Measurements from ENCODE around the gene MUC3A. TPM values are rescaled to one million over a fixed set of nuclear protein-coding genes. Genes with fewer than 3 reads are reported as not detected.
A peak's percentile ranks its signal among the peaks of the same experiment; 100 is the strongest.

MUC3A gene
- total RNA-seq, 1 donor from 2014 or later: not detected

DNA sequence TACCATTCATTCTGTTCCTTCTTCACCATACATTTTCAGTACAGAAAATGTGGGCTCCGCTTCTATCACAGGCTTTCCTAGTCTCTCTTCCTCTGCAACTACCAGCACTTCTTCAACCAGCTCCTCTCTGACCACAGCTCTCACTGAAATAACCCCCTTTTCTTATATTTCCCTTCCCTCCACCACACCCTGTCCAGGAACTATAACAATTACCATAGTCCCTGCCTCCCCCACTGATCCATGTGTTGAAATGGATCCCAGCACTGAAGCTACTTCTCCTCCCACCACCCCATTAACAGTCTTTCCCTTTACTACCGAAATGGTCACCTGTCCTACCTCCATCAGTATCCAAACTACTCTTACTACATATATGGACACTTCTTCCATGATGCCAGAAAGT, 10.6 kb downstream of the MUC3A start:
- Histone ChIP-seq H3K36me3 (ENCODE audit: control insufficient read depth in 3 of 3, insufficient read depth in 3 of 3, low read length in 3 of 3) (no peaks in the 10 kb centered on the region), H3K9ac (ENCODE audit: low read depth in 1 of 3, low read length in 3 of 3) (no peak overlapping the region), H3K27ac (ENCODE audit: low read depth, low read length) (no peak overlapping the region), H3K4me3 (ENCODE audit: low read length in 3 of 3) (no peak overlapping the region), H3K27me3 (ENCODE audit: control insufficient read depth in 3 of 3, insufficient read depth in 3 of 3, low read length in 3 of 3) (peaks cover 43 to 71% (median 50%) of the 10 kb centered on the region in 3 donors), H3K4me1 (ENCODE audit: control insufficient read depth in 3 of 3, insufficient read depth in 3 of 3, low read length in 3 of 3) (no peaks in the 10 kb centered on the region), H3K9me3 (ENCODE audit: control insufficient read depth in 3 of 3, low read length in 3 of 3) (peaks cover 0 to 13% (median 6%) of the 10 kb centered on the region in 3 donors)

DNA sequence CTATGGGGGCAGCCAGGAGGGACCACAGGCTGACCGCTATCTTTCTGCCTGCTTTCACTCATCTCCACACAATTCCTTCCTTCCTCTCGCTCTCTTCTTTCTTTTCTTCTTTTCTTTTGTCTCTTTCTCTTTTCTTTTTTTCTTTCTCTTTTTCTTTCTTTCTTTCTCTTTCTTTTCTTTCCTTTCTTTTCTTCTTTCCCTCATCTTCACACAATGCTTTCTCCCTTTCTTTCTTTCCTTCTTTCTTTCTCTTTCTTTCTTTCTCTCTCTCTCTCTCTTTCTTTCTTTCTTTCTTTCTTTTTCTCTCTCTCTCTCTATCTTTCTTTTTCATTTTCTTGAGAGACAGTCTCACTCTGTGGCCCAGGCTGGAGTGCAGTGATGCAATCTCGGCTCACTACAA, 13.2 kb downstream of the MUC3A start:
- Histone ChIP-seq H3K4me3 (ENCODE audit: low read length in 3 of 3) (no peak overlapping the region), H3K4me1 (ENCODE audit: control insufficient read depth in 3 of 3, insufficient read depth in 3 of 3, low read length in 3 of 3) (peaks cover 2 to 15% (median 13%) of the 10 kb centered on the region in 3 donors), H3K27me3 (ENCODE audit: control insufficient read depth in 3 of 3, insufficient read depth in 3 of 3, low read length in 3 of 3) (peaks cover 62 to 86% (median 75%) of the 10 kb centered on the region in 3 donors), H3K9ac (ENCODE audit: low read depth in 1 of 3, low read length in 3 of 3) (no peak overlapping the region), H3K36me3 (ENCODE audit: control insufficient read depth in 3 of 3, insufficient read depth in 3 of 3, low read length in 3 of 3) (no peaks in the 10 kb centered on the region), H3K9me3 (ENCODE audit: control insufficient read depth in 3 of 3, low read length in 3 of 3) (peaks cover 0 to 9% (median 6%) of the 10 kb centered on the region in 3 donors), H3K27ac (ENCODE audit: low read depth, low read length) (no peak overlapping the region)

DNA sequence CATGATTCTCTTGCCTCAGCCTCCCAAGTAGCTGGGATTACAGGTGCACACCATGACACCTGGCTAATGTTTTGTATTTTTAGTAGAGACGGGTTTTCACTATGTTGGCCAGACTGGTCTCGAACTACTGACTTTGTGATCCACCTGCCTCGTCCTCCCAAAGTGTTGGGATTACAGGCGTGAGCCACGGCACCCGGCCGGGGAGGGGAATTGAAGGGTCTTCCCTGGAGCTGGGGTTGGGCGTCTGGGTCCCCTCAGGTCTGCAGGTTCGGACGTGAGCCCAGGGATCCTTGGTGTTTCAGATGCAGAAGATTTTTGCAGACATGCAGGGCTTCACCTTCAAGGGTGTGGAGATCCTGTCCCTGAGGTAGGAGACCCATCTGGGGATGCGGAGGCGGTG, 14.1 kb downstream of the MUC3A start:
- H3K9me3 ChIP-seq (ENCODE audit: control insufficient read depth in 3 of 3, low read length in 3 of 3): peaks cover 0 to under 1% (median 0%) of the 10 kb centered on the region in 3 donors
- no peaks in the 10 kb centered on the region for H3K36me3 ChIP-seq (ENCODE audit: control insufficient read depth in 3 of 3, insufficient read depth in 3 of 3, low read length in 3 of 3)
- no peak overlapping the region for H3K27ac ChIP-seq (ENCODE audit: low read depth, low read length)
- no peak overlapping the region for H3K9ac ChIP-seq (ENCODE audit: low read depth in 1 of 3, low read length in 3 of 3)
- H3K27me3 ChIP-seq (ENCODE audit: control insufficient read depth in 3 of 3, insufficient read depth in 3 of 3, low read length in 3 of 3): peaks cover 67 to 85% (median 80%) of the 10 kb centered on the region in 3 donors
- H3K4me3 ChIP-seq (ENCODE audit: low read length in 3 of 3): no peak overlapping the region
- peaks cover 2 to 15% (median 13%) of the 10 kb centered on the region in 3 donors for H3K4me1 ChIP-seq (ENCODE audit: control insufficient read depth in 3 of 3, insufficient read depth in 3 of 3, low read length in 3 of 3)

DNA sequence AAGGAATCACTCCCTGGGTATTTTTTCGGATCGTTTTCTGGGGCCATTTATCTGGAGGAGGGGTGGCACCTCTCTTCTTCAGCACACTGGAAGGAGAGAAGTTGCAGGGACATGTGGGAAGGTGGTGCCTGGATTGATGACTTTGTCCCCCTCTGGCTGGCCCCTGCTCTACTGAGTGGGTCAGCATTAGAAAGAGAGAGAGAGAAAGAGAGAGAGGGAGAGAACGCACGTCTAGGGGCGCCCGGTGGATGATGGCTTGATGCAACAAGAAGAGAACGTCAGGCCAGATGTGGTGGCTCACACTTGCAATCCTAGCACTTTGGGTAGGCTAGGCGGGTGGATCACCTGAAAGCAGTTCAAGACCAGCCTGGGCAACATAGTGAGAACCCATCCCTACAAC, 14.5 kb downstream of the MUC3A start:
- Histone ChIP-seq H3K9me3 (ENCODE audit: control insufficient read depth in 3 of 3, low read length in 3 of 3) (no peaks in the 10 kb centered on the region), H3K36me3 (ENCODE audit: control insufficient read depth in 3 of 3, insufficient read depth in 3 of 3, low read length in 3 of 3) (no peaks in the 10 kb centered on the region), H3K27me3 (ENCODE audit: control insufficient read depth in 3 of 3, insufficient read depth in 3 of 3, low read length in 3 of 3) (peaks cover 69 to 85% (median 80%) of the 10 kb centered on the region in 3 donors), H3K4me3 (ENCODE audit: low read length in 3 of 3) (no peak overlapping the region), H3K27ac (ENCODE audit: low read depth, low read length) (no peak overlapping the region), H3K9ac (ENCODE audit: low read depth in 1 of 3, low read length in 3 of 3) (no peak overlapping the region), H3K4me1 (ENCODE audit: control insufficient read depth in 3 of 3, insufficient read depth in 3 of 3, low read length in 3 of 3) (peaks cover 2 to 15% (median 13%) of the 10 kb centered on the region in 3 donors)

DNA sequence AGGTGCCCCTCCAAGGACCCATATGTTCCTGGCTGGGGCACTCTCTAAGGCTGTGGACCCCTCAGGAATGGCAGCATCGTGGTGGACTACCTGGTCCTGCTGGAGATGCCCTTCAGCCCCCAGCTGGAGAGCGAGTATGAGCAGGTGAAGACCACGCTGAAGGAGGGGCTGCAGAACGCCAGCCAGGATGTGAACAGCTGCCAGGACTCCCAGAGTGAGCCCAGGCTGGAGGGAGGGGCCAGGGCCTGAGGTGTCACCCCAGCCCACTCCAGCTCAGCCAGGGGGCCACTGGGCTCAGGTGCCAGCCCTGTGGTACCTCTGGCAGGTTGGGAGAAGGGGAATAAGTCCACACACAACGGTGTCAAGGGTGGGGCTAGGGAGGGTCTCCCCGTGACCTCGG, 15.3 kb downstream of the MUC3A start:
- peaks cover 2 to 15% (median 13%) of the 10 kb centered on the region in 3 donors for H3K4me1 ChIP-seq (ENCODE audit: control insufficient read depth in 3 of 3, insufficient read depth in 3 of 3, low read length in 3 of 3)
- no peak overlapping the region for H3K27ac ChIP-seq (ENCODE audit: low read depth, low read length)
- no peaks in the 10 kb centered on the region for H3K36me3 ChIP-seq (ENCODE audit: control insufficient read depth in 3 of 3, insufficient read depth in 3 of 3, low read length in 3 of 3)
- no peak overlapping the region for H3K9ac ChIP-seq (ENCODE audit: low read depth in 1 of 3, low read length in 3 of 3)
- no peaks in the 10 kb centered on the region for H3K9me3 ChIP-seq (ENCODE audit: control insufficient read depth in 3 of 3, low read length in 3 of 3)
- no peak overlapping the region for H3K4me3 ChIP-seq (ENCODE audit: low read length in 3 of 3)
- peaks cover 73 to 85% (median 81%) of the 10 kb centered on the region in 3 donors for H3K27me3 ChIP-seq (ENCODE audit: control insufficient read depth in 3 of 3, insufficient read depth in 3 of 3, low read length in 3 of 3)

DNA sequence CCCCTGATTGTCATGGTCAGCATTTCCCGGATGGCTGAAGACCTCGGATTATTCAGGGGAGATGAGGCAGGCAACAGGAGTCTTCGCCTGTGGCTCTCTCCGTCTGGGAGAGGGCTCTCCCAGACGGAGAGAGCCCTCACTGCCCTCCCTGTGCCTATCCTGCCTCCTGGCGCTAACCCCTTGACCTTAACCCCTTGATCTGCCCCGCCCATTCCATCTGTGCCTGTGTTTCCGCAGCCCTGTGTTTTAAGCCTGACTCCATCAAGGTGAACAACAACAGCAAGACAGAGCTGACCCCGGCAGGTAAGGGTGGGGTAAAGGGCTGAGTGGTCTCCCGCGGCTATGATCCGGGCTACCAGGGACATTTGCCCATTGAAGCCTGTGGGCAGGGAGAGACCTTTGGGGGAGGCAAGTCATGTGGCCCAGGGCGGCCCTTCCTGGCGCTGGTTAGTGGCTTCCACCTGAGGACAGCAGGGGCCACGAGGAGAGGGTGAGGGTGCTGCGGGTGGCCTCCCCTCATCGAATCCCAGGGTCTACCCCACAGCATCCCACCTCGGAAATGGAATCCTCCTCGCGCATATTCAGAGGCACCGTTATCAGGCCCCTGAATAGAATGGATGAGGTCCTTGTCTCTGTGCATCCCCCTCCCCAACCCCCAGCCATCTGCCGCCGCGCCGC, 15.8 kb downstream of the MUC3A start:
- H3K36me3 ChIP-seq (ENCODE audit: control insufficient read depth in 3 of 3, insufficient read depth in 3 of 3, low read length in 3 of 3): no peaks in the 10 kb centered on the region
- H3K4me3 ChIP-seq (ENCODE audit: low read length in 3 of 3): peak overlapping the region in 2 of 3 donors; percentile 29 to 36
- no peaks in the 10 kb centered on the region for H3K9me3 ChIP-seq (ENCODE audit: control insufficient read depth in 3 of 3, low read length in 3 of 3)
- peaks cover 2 to 15% (median 13%) of the 10 kb centered on the region in 3 donors for H3K4me1 ChIP-seq (ENCODE audit: control insufficient read depth in 3 of 3, insufficient read depth in 3 of 3, low read length in 3 of 3)
- H3K9ac ChIP-seq (ENCODE audit: low read depth in 1 of 3, low read length in 3 of 3): peak overlapping the region in 1 of 3 donors; percentile 8
- peaks cover 77 to 85% (median 79%) of the 10 kb centered on the region in 3 donors for H3K27me3 ChIP-seq (ENCODE audit: control insufficient read depth in 3 of 3, insufficient read depth in 3 of 3, low read length in 3 of 3)
- no peak overlapping the region for H3K27ac ChIP-seq (ENCODE audit: low read depth, low read length)

DNA sequence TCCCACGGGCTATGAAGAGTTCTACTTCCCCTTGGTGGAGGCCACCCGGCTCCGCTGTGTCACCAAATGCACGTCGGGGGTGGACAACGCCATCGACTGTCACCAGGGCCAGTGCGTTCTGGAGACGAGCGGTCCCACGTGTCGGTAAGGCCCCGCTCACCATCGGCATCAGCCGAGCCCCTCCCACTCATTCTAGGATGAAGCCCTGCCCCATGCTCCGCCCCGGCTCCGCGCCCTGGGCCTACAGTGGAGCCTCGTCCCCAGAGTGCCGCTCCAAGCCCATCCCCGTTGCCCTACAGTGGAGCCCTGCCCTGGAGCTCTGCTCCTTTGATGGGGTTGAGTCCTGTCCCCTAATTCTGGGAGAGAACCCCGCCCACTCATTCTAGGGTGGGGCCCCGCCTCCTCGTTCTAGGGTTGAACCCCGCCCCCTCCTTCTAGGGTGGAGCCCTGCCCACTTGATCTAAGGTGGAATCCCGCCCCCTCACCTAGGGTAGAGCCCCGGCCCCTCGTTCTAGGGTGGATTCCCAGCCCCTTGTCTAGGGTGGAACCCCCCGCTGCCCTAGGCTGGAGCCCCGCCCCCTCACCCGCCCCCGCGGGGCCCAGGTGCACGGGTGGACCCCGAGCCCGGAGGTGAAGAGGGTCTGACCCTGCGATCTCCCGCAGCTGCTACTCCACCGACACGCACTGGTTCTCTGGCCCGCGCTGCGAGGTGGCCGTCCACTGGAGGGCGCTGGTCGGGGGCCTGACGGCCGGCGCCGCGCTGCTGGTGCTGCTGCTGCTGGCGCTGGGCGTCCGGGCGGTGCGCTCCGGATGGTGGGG, 16.6 kb downstream of the MUC3A start:
- Histone ChIP-seq H3K9me3 (ENCODE audit: control insufficient read depth in 3 of 3, low read length in 3 of 3) (no peaks in the 10 kb centered on the region), H3K4me1 (ENCODE audit: control insufficient read depth in 3 of 3, insufficient read depth in 3 of 3, low read length in 3 of 3) (peaks cover 2 to 15% (median 13%) of the 10 kb centered on the region in 3 donors), H3K27ac (ENCODE audit: low read depth, low read length) (no peak overlapping the region), H3K36me3 (ENCODE audit: control insufficient read depth in 3 of 3, insufficient read depth in 3 of 3, low read length in 3 of 3) (no peaks in the 10 kb centered on the region), H3K9ac (ENCODE audit: low read depth in 1 of 3, low read length in 3 of 3) (peak overlapping the region in 1 of 3 donors; percentile 8), H3K27me3 (ENCODE audit: control insufficient read depth in 3 of 3, insufficient read depth in 3 of 3, low read length in 3 of 3) (peaks cover 69 to 77% (median 71%) of the 10 kb centered on the region in 3 donors), H3K4me3 (ENCODE audit: low read length in 3 of 3) (peak overlapping the region; percentile 28 to 36 (median 29))

DNA sequence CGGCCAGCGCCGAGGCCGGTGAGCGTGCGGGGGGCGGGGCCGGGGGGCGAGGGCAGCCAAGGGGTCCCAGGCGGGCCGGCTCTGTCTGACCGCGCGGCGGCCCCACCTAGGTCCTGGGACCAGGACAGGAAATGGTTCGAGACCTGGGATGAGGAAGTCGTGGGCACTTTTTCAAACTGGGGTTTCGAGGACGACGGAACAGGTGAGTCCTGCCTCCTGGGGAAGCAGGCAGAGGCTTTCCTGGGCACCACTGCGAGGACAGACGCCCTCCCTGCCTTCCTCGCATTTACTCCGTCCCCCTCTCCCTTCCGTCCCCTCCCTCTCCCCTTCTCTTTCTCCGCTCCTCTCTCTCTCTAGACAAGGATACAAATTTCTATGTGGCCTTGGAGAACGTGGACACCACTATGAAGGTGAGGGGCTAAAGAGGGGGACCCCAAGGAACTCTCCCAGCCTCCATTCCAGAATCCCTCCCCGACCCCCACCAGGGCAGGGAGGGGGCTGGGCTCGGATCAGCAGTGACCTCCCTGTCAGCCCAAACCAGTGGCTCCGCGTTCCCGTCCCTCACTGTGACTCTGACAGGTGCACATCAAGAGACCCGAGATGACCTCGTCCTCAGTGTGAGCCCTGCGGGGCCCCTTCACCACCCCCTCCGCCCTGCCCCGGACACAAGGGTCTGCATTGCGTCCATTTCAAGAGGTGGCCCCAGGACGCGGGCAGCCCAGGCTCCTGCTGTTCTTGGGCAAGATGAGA, 17.4 kb downstream of the MUC3A start:
- H3K36me3 ChIP-seq (ENCODE audit: control insufficient read depth in 3 of 3, insufficient read depth in 3 of 3, low read length in 3 of 3): no peaks in the 10 kb centered on the region
- H3K27ac ChIP-seq (ENCODE audit: low read depth, low read length): no peak overlapping the region
- H3K4me1 ChIP-seq (ENCODE audit: control insufficient read depth in 3 of 3, insufficient read depth in 3 of 3, low read length in 3 of 3): peaks cover 2 to 15% (median 13%) of the 10 kb centered on the region in 3 donors
- no peaks in the 10 kb centered on the region for H3K9me3 ChIP-seq (ENCODE audit: control insufficient read depth in 3 of 3, low read length in 3 of 3)
- H3K27me3 ChIP-seq (ENCODE audit: control insufficient read depth in 3 of 3, insufficient read depth in 3 of 3, low read length in 3 of 3): peaks cover 68 to 78% (median 70%) of the 10 kb centered on the region in 3 donors
- H3K4me3 ChIP-seq (ENCODE audit: low read length in 3 of 3): no peak overlapping the region
- H3K9ac ChIP-seq (ENCODE audit: low read depth in 1 of 3, low read length in 3 of 3): peak overlapping the region in 1 of 3 donors; percentile 45

DNA sequence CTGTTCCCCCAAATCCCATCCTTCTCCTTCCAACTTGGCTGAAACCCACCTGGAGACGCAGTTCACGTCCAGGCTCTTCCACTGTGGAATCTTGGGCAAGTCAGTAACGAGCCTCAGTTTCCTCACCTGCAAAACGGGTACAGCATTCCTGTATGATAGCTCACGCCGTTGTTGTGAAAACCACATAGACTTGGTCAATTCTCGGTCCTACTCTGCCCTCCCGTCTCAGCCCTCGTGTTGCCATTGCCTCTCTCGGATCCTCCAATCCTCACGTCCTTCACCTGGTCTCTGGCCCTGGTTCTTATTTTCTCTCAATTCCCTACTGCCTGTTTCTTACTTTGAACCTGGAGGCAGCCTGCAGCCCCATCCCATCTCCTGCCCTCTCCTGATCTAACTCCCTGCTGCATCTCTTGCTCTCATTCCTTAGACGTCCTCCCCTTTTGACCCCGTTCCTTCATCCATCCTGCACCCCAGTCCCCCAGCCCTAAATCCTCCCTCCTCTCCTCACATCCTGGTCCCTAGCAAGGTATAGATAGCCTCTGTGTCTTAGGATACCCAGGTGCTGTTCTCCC, 18.0 kb downstream of the MUC3A start:
- H3K4me3 ChIP-seq (ENCODE audit: low read length in 3 of 3): no peak overlapping the region
- H3K9me3 ChIP-seq (ENCODE audit: control insufficient read depth in 3 of 3, low read length in 3 of 3): no peaks in the 10 kb centered on the region
- no peaks in the 10 kb centered on the region for H3K36me3 ChIP-seq (ENCODE audit: control insufficient read depth in 3 of 3, insufficient read depth in 3 of 3, low read length in 3 of 3)
- no peak overlapping the region for H3K9ac ChIP-seq (ENCODE audit: low read depth in 1 of 3, low read length in 3 of 3)
- H3K27ac ChIP-seq (ENCODE audit: low read depth, low read length): no peak overlapping the region
- H3K4me1 ChIP-seq (ENCODE audit: control insufficient read depth in 3 of 3, insufficient read depth in 3 of 3, low read length in 3 of 3): peaks cover 2 to 15% (median 13%) of the 10 kb centered on the region in 3 donors
- H3K27me3 ChIP-seq (ENCODE audit: control insufficient read depth in 3 of 3, insufficient read depth in 3 of 3, low read length in 3 of 3): peaks cover 68 to 79% (median 74%) of the 10 kb centered on the region in 3 donors

Data from skeletal muscle tissue (tissue), 4 donors.